Adrenal gland (tissue), 12 donors: Measurements from ENCODE around the gene PWWP2B. TPM values are rescaled to one million over a fixed set of nuclear protein-coding genes. Genes with fewer than 3 reads are reported as not detected.

Experiments used
- DNase-seq, 7 donors: peaks; one replicate each; pipeline ENCODE4 v3.0.0-alpha.2; 2019 to 2020
- H3K27ac ChIP-seq, 5 donors: fragments of 200-600 bp; sonication (generic) in 4 of 5; 1 replicate in 3 of 5; 2 replicates in 2 of 5; pipeline versions ENCODE4 v1.5.1 to v1.8.0; 2016 to 2020; ENCODE audit warnings: mild to moderate bottlenecking in 1 of 5
- H3K27me3 ChIP-seq: fragments of 200-600 bp; 2 replicates; pipeline ENCODE4 v1.8.0; 2021
- H3K36me3 ChIP-seq, 2 donors: fragments of 200-600 bp; replicated peaks in 1 of 2; 1 replicate in 1 of 2; 2 replicates in 1 of 2; pipeline versions ENCODE4 v1.5.1 to v1.8.0; 2018 to 2022
- H3K4me1 ChIP-seq, 2 donors: fragments of 200-600 bp; replicated peaks in 1 of 2; 1 replicate in 1 of 2; 2 replicates in 1 of 2; pipeline versions ENCODE4 v1.5.1 to v1.8.0; 2018 to 2021
- H3K4me3 ChIP-seq, 4 donors: fragments of 200-600 bp; sonication (generic) in 3 of 4; one replicate each; pipeline ENCODE4 v1.5.1; 2016 to 2018
- H3K9me3 ChIP-seq, 3 donors: fragments of 200-600 bp; sonication (generic) in 1 of 3; replicated peaks in 1 of 3; 1 replicate in 2 of 3; 2 replicates in 1 of 3; pipeline versions ENCODE4 v1.5.1 to v1.8.0; 2016 to 2021
- CTCF ChIP-seq, 6 experiments: fragments of 450-650 bp in 4 of 6; fragments of 200-600 bp in 2 of 6; sonication (generic) in 1 of 6; IDR thresholded peaks; 1 replicate in 5 of 6; 2 replicates in 1 of 6; pipeline versions ENCODE4 v1.5.1 to v1.8.0; 2016 to 2021; ENCODE audit warnings: antibody characterized with exemption in 6 of 6, mild to moderate bottlenecking in 2 of 6, moderate library complexity in 1 of 6
- POLR2A ChIP-seq, 2 donors: fragments of 450-650 bp; IDR thresholded peaks; one replicate each; pipeline ENCODE4 v1.6.1; 2017; ENCODE audit warnings: antibody characterized with exemption in 2 of 2, mild to moderate bottlenecking in 2 of 2, moderate library complexity in 1 of 2
- WGBS, 4 donors: extraction: QIAGEN DNeasy Blood & Tissue Kit in 2 of 4; methylation state at CpG; one replicate each; pipeline versions ENCODE4 v1.1.5 to v1.1.7; 2013 to 2017; 5-methylcytosine and 5-hydroxymethylcytosine counted together
- intact Hi-C, 2 donors: fragments of 100-400 bp; cut with DNase I; formaldehyde crosslinking; loops; one replicate each; pipeline versions ENCODE4 v1.14.1 to v1.15.0; 2022 to 2023
- polyA plus RNA-seq, 3 donors: library from polyadenylated mRNA; stranded (reverse); fragments of 200-250 nt in 2 of 3; fragments of 350-450 nt in 1 of 3; fragmentation: Illumina TruSeq in 1 of 3; extraction: RNeasy Lipid Tissue Mini Kit (QIAGEN cat#74804) in 1 of 3; gene quantifications; one replicate each; pipeline ENCODE4 v1.2.3, GENCODE V29; 2013 to 2014
- total RNA-seq, 9 donors: library from RNA; depleted of rRNA in 4 of 9; stranded (reverse); fragments of >200 nt in 4 of 9; fragments of 120-200 nt in 1 of 9; fragmentation: NEBNext Ultra II Directional in 1 of 9; extraction: Animal tissue kit (Norgen Biotek cat#: 25700) in 1 of 9; gene quantifications; one replicate each; pipeline versions ENCODE4 v1.1.0 to v1.2.4, GENCODE V29; 2013 to 2023
- donor health status: healthy with polysubstance abuse.
- donor health status: Bipolar disorder and iron deficiency.
- donor health status: DM: yes; HTN: yes; CAD: no.
- donor health status: DM: no; HTN: no; CAD: no.
- donor health status: DM: no; HTN: no; CAD: no.
- donor health status: DM: yes; HTN: yes; CAD: no.

The PWWP2B gene
- total and polyA plus RNA-seq, 12 donors, result 3.4 to 75.3 (median 40.7) TPM

- intact Hi-C loops, result no loop called here
- Histone ChIP-seq H3K4me3 (no peak overlapping the region), H3K4me1 (peaks cover 35 to 36% of the 10 kb centered on the region in 2 donors), H3K27ac (peak overlapping the region in 3 of 5 donors; percentile 95 to 100 (median 99)), H3K36me3 (no peaks in the 10 kb centered on the region), H3K9me3 (no peaks in the 10 kb centered on the region), H3K27me3 (no peaks in the 10 kb centered on the region)
- WGBS, 4 donors, result 62 to 67% (median 64%) methylated on average over 7 to 9 of the region's 9 CpGs
- no peak for TF ChIP-seq POLR2A (IDR thresholded peaks at IDR 0.05)
- no peak for TF ChIP-seq CTCF (IDR thresholded peaks at IDR 0.05)
- DNase-seq, result peak in 6 of 7 donors; percentile 31 to 62 (median 37)
Observed at GRCh38 chr10:132393695-132394181, 3.3 kb upstream of the PWWP2B start.

GRCh38 chr10:132394201-132394811 is 2.7 kb upstream of the PWWP2B start:
- TF ChIP-seq POLR2A (IDR thresholded peaks at IDR 0.05) (no peak), CTCF (IDR thresholded peaks at IDR 0.05) (no peak)
- intact Hi-C loops, result no loop called here
- DNase-seq, result peak in 4 of 7 donors; percentile 18 to 53 (median 35)
- H3K4me3 ChIP-seq, result no peak overlapping the region
- H3K27ac ChIP-seq, result peak overlapping the region in 4 of 5 donors; percentile 95 to 100 (median 97)
- 85 to 89% (median 89%) methylated on average over 10 to 13 of the region's 13 CpGs for WGBS, 4 donors
- H3K4me1 ChIP-seq, result peaks cover 35 to 36% of the 10 kb centered on the region in 2 donors
- H3K9me3 ChIP-seq, result no peaks in the 10 kb centered on the region
- H3K27me3 ChIP-seq, result no peaks in the 10 kb centered on the region
- no peaks in the 10 kb centered on the region for H3K36me3 ChIP-seq

GRCh38 chr10:132394936-132395703 is 1.9 kb upstream of the PWWP2B start:
- TF ChIP-seq POLR2A (IDR thresholded peaks at IDR 0.05) (no peak), CTCF (IDR thresholded peaks at IDR 0.05) (no peak)
- DNase-seq, result peak; percentile 34 to 70 (median 59)
- peak overlapping the region in 1 of 4 donors; percentile 88 for H3K4me3 ChIP-seq

More at GRCh38 chr10:132394936-132395703, 1.9 kb upstream of the PWWP2B start:
- intact Hi-C loops, result no loop called here
- Histone ChIP-seq H3K27me3 (no peaks in the 10 kb centered on the region), H3K9me3 (no peaks in the 10 kb centered on the region), H3K27ac (peak overlapping the region; percentile 89 to 100 (median 95)), H3K36me3 (no peaks in the 10 kb centered on the region), H3K4me1 (peaks cover 40 to 41% of the 10 kb centered on the region in 2 donors)
- WGBS, 4 donors, result 58 to 80% (median 67%) methylated on average over 6 to 12 of the region's 12 CpGs
